Left ventricle myocardium inferior (tissue), 1 donor: ENCODE results near the gene FHIT. TPM values are rescaled to one million over a fixed set of nuclear protein-coding genes. Genes with fewer than 3 reads are reported as not detected.

Source experiments
- DNase-seq: peaks from one replicate; pipeline ENCODE4 v3.0.0-alpha.2; 2020
- H3K27ac ChIP-seq: fragments of 200-600 bp; replicated peaks from 2 replicates; pipeline ENCODE4 v1.8.0; 2021
- H3K27me3 ChIP-seq: fragments of 200-600 bp; 2 replicates; pipeline ENCODE4 v1.8.0; 2021; ENCODE audit warnings: low read depth
- H3K36me3 ChIP-seq: fragments of 200-600 bp; 2 replicates; pipeline ENCODE4 v1.8.0; 2021
- H3K4me1 ChIP-seq: fragments of 200-600 bp; 2 replicates; pipeline ENCODE4 v1.8.0; 2021
- H3K4me3 ChIP-seq: fragments of 200-600 bp; 2 replicates; pipeline ENCODE4 v1.8.0; 2021; ENCODE audit warnings: mild to moderate bottlenecking, moderate library complexity
- H3K9me3 ChIP-seq: fragments of 200-600 bp; replicated peaks from 2 replicates; pipeline ENCODE4 v1.8.0; 2021
- intact Hi-C: fragments of 100-400 bp; cut with micrococcal nuclease; formaldehyde crosslinking; loops from one replicate; pipeline ENCODE4 v1.11.0; 2022
- total RNA-seq: library from RNA; stranded (reverse); fragmentation: NEBNext Ultra II Directional; extraction: Animal tissue kit (Norgen Biotek cat#: 25700); gene quantifications from one replicate; pipeline ENCODE4 v1.2.1, GENCODE V29; 2021
- TF ChIP-seq, protein P1 (sequence below): fragments of 200-600 bp; IDR thresholded peaks from 2 replicates; pipeline ENCODE4 v1.8.0; 2021; ENCODE audit warnings: antibody characterized with exemption, mild to moderate bottlenecking, borderline replicate concordance
- donor health status: DM: no; HTN: yes; CAD: no; lungs with severe emphysema.

The FHIT gene
- total RNA-seq, 1 donor from 2014 or later, result 16.0 TPM

DNA sequence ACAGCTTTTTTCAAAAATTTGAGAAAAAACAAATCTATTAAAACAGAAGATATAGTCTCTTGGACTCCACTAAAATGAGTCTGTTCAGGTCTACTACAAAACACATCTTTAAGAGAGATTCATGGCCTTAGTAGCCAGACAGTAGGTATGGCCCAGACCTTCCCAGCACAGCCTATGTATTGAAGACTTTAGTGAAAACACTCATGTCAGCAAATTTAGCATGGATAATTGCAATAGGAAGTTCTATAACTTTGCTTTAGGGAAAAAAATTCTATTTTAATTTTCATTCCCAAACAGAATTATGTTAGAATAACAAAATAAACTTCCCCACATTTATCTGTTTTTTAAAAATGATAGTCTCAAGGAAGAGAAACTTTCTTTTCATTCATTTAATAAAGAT is 976.6 kb downstream of the FHIT start:
- Histone ChIP-seq H3K4me3 (no peak overlapping the region), H3K9me3 (no peaks in the 10 kb centered on the region), H3K4me1 (no peaks in the 10 kb centered on the region), H3K27me3 (no peaks in the 10 kb centered on the region), H3K36me3 (no peaks in the 10 kb centered on the region), H3K27ac (no peak overlapping the region)
- intact Hi-C loops, result no loop called here
- no peak for DNase-seq
- TF ChIP-seq, protein P1, sequence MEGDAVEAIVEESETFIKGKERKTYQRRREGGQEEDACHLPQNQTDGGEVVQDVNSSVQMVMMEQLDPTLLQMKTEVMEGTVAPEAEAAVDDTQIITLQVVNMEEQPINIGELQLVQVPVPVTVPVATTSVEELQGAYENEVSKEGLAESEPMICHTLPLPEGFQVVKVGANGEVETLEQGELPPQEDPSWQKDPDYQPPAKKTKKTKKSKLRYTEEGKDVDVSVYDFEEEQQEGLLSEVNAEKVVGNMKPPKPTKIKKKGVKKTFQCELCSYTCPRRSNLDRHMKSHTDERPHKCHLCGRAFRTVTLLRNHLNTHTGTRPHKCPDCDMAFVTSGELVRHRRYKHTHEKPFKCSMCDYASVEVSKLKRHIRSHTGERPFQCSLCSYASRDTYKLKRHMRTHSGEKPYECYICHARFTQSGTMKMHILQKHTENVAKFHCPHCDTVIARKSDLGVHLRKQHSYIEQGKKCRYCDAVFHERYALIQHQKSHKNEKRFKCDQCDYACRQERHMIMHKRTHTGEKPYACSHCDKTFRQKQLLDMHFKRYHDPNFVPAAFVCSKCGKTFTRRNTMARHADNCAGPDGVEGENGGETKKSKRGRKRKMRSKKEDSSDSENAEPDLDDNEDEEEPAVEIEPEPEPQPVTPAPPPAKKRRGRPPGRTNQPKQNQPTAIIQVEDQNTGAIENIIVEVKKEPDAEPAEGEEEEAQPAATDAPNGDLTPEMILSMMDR, result no peak

DNA sequence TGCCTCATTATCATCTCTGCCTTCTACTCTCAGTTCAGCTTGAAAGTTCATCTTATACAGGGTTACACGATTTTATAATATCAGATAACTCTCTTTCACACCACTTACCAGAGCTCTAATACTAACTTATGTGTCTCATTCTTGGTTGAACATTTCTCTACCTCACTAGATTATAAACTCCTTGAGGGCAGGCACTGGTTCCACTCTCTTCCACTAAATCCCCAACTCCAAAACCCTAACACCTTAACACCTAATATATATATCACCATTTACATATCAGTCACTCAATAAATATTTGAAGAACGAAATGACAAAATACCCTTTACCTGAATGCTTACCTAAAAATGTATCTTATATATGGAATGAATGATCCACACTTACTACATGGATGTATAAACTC is 977.2 kb downstream of the FHIT start:
- intact Hi-C loops, result no loop called here
- H3K9me3 ChIP-seq, result no peaks in the 10 kb centered on the region
- DNase-seq, result no peak
- no peaks in the 10 kb centered on the region for H3K4me1 ChIP-seq
- H3K27ac ChIP-seq, result no peak overlapping the region
- H3K4me3 ChIP-seq, result no peak overlapping the region
- H3K27me3 ChIP-seq, result no peaks in the 10 kb centered on the region
- TF ChIP-seq, protein P1, result no peak
- H3K36me3 ChIP-seq, result no peaks in the 10 kb centered on the region

DNA sequence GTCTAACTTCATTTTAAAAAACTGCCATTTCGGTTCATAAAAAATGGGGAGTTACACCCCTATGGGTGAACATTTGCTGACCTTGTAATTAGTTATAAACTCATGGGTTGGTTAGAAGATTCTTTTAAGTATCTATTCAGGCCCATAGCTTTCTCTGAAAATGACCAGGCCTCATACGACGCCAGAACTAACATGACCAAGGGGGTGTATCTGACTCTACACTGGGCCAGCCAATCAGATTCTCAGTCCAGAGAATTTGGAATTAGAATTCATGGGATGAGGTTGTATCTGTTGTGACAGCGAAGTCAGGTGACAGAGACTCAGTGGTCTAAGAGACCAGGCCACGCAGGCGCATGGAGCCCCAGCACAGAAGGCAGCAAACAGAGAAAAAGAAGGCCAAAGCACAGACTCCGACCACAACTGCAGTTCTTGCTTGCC is 981.4 kb downstream of the FHIT start:
- H3K4me1 ChIP-seq, result no peaks in the 10 kb centered on the region
- no peak for DNase-seq
- TF ChIP-seq, protein P1, result no peak
- H3K9me3 ChIP-seq, result no peaks in the 10 kb centered on the region
- no peaks in the 10 kb centered on the region for H3K36me3 ChIP-seq
- no peaks in the 10 kb centered on the region for H3K27me3 ChIP-seq
- intact Hi-C loops, result no loop called here
- no peak overlapping the region for H3K27ac ChIP-seq
- H3K4me3 ChIP-seq, result no peak overlapping the region

DNA sequence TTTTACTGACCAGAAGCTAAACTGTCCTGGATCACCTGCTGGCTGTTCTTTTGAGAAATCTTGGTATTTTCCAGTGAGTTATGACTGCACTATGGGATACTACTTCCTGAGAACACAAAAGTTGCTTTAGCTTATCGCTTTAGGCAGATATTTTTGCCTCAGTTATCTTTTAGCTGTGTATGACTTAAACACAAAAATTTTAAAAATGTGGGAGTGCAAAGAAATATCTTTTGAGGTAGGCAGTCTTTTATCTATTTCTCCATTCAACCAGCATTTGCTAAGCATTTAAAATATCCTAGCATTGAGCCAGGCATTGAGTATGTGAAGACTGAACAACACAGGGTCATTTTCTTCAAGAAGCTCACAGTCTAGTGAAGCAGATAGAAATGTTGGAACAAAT is 981.9 kb downstream of the FHIT start:
- H3K4me3 ChIP-seq, result no peak overlapping the region
- H3K4me1 ChIP-seq, result no peaks in the 10 kb centered on the region
- intact Hi-C loops, result no loop called here
- TF ChIP-seq, protein P1, result no peak
- H3K27ac ChIP-seq, result no peak overlapping the region
- H3K27me3 ChIP-seq, result no peaks in the 10 kb centered on the region
- DNase-seq, result no peak
- H3K9me3 ChIP-seq, result no peaks in the 10 kb centered on the region
- no peaks in the 10 kb centered on the region for H3K36me3 ChIP-seq

DNA sequence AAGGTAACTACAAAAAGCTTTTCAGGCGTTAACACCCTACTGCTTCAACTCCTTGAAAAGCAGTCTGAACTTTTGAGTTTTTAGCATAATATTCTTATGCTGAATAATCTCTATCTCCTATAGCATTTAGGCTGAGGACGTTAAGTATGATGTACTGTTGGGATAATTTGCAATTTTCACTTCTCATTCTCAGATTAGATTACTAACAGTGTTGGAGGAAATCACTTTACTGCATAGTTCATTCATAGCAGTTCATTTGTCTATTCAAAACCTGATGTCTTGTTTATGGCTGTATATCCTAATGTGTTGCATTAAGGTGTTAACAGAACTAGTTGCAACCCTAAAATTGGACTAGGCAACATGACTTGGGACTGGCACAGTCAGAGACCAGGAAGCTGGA is 983.1 kb downstream of the FHIT start:
- no peaks in the 10 kb centered on the region for H3K36me3 ChIP-seq
- TF ChIP-seq, protein P1, result no peak
- intact Hi-C loops, result no loop called here
- H3K27me3 ChIP-seq, result no peaks in the 10 kb centered on the region
- H3K9me3 ChIP-seq, result no peaks in the 10 kb centered on the region
- no peak overlapping the region for H3K4me3 ChIP-seq
- H3K27ac ChIP-seq, result no peak overlapping the region
- no peaks in the 10 kb centered on the region for H3K4me1 ChIP-seq
- no peak for DNase-seq

DNA sequence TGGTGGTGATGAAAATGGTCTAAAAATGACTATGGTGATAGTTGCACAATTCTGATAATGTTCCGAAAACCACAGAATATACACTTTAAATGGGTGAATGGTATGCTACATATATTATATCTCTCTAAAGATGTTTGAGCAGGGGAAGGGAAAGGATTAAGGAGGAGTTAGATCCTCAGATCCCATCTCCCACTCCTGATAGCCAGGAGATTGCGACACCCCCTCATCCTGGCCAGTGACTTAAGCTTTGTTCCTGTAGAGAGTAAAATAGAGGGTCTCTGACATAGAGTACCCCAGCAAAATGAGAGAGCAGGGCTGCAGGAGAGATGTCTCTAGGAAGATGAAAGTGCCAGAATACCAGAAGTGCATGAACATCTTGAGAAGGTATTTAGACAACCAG is 984.8 kb downstream of the FHIT start:
- TF ChIP-seq, protein P1, result no peak
- DNase-seq, result no peak
- Histone ChIP-seq H3K36me3 (no peaks in the 10 kb centered on the region), H3K4me1 (no peaks in the 10 kb centered on the region), H3K9me3 (no peaks in the 10 kb centered on the region), H3K27ac (no peak overlapping the region), H3K27me3 (no peaks in the 10 kb centered on the region), H3K4me3 (no peak overlapping the region)
- intact Hi-C loops, result no loop called here
